GM18499 (cell line): ENCODE measurements around the gene GPR3.

Experiments
- ATAC-seq: cut with Tn5 transposase; IDR thresholded peaks from one replicate; pipeline ENCODE4 v1.9.1; 2021; ENCODE audit warnings: moderate number of reproducible peaks; ENCODE audit not compliant: insufficient read depth, unreplicated experiment

Gene GPR3, protein sequence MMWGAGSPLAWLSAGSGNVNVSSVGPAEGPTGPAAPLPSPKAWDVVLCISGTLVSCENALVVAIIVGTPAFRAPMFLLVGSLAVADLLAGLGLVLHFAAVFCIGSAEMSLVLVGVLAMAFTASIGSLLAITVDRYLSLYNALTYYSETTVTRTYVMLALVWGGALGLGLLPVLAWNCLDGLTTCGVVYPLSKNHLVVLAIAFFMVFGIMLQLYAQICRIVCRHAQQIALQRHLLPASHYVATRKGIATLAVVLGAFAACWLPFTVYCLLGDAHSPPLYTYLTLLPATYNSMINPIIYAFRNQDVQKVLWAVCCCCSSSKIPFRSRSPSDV

DNA sequence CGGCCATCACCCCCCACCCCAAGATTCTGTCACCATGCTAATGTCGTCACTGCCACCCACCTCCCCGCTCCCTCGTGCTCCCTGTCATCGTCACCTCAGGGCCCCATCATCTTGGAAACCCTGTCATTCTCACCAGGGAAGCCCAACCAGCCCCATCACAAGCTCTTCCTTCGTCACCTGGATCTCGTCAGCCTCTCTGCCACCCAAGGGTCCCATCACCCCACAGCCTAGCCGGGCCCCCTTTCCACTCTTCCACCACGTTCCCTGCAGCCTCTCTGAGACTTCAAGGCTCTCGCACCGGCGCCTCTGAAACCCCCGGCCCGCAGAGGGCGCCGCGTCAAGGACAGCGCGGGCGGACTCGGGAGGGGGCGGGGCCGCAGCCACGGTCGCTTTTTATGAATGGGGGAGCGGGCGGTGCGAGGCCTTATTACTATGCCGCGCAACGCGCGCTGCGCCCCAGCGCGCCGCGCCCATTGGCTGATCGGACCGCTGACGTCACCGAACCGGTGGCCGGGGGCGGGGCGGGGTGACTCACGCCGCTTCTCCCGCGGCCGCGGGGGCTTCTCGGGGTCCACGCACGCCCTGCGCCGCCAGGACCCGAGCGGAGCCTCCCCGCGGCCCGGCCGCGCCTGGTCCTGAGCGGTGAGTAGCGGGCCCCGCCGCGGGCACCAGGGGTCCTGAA lies at the start of gene GPR3:
Gene GPR3 (plus strand): TSS at position 527 of the 682 bp plus-strand sequence. CDS start 1,177 bp downstream, outside the sequence.
- no peak for ATAC-seq

DNA sequence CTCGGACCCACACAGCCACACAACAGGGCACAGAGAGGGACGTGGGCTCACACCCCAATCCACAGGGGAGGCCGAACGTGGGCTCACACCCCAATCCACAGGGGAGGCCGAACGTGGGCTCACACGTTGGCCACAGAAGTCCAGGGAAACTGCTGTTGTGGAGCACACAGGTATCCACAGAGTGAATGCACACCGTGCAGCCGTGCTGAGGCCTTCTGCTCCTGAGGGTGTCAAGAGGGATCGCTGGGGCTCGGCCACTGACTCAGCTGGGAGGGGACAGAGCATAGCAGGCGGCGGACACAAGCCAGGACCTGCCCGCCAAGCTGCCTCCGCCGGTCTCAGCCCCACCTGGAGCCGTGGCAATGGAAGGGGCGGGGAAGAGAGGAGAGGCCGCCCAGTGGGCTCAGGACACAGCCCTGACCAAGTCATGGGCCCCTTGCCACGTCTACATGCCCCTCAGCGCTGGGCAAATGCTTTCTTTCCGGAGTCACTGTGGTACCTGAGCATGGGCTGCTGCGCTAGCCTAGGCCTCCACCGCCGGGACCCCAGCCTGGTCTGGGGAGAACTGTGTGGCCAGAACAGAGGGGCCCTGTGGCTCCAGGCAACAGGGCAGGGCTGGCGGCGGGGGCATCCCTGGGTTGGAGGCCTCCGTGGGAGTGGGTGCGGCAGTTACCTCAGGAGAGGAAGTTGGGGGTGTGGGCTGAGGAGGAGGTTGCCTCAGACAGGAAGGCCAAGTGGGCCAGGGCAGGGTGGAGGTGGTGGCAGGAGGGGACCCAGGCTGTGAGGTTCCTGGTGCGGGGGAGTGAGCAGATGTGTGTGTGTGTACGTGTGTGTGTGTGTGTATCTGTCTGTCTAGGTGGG lies 49.4 kb upstream of the GPR3 start:
- no peak for ATAC-seq

DNA sequence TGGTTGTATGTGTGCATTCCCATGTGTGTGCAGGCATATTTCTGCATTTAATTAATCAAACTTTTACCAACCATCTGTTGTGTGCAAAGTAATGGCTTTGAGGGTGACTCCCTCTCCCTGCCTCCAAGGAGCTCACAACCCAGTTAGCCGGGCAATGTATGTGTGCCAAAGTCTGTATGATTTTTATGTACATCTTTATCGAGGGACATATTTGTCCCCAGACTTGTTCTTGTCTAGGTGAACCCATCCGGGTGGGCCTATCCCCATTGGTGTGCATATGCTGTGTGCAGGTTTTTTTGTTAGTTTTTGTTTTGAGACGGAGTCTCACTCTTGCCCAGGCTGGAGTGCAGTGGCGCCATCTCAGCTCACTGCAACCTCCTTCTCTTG lies 48.8 kb upstream of the GPR3 start:
- no peak for ATAC-seq

DNA sequence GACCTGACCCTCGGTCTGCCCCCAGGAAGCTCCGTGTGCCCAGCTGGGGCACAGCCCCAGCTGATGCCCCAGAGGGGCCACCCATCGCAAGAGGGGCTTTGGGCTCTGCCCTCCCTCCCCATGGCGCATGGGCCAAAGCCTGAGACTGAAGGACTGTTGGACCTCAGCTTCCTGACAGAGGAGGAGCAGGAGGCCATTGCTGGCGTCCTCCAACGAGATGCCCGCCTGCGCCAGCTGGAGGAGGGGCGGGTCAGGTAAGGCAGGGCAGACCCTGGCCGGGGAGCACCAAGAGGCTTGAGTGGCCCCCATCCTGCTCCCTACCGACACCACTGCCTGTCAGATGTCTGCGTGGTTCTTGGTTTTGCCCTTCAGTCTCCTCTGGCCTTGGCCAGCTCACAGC lies 47.1 kb upstream of the GPR3 start:
- no peak for ATAC-seq

DNA sequence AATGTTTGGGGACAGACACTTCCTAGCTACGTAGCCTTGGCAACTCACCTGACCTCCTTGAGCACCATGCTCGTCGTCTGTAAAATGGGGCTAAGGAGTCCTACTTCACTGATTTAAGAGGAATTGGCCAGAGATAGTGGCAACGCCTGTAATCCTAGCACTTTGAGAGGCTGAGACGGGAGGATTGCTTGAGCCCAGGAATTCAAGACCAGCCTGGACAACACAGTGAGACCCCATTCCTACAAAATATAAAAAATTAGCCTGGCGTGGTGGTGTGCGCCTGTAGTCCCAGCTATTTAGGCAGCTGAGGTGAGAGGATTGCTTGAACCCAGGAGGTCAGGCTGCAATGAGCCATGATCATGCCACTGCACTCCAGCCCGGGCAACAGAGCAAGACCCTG lies 46.1 kb upstream of the GPR3 start:
- ATAC-seq, result no peak

DNA sequence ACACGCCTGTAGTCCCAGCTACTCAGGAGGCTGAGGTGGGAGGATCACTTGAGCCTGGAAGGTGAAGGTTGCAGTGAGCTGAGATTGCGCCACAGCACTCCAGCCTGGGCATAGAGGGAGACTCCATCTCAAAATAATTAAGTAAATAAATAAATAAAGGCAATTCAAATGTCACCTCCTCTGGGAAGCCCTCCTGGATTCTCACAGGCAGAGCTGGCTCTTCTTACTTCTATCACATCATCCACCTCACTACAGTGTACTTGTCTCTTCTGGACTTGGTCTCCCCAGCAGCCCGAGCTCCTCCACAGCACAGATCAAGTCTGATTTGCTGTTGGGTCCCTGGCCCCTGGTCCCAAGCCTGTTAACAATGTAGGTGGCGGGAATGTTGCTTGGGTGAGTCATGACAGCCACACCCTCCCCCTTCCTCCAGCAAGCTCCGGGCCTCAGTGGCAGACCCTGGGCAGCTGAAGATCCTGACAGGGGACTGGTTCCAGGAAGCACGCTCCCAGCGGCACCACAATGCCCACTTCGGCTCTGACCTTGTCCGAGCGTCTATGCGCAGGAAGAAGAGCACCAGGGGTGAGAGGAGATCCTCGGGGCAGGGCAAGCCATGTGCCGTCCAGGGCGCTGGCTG lies 45.3 kb upstream of the GPR3 start:
- ATAC-seq, result no peak

DNA sequence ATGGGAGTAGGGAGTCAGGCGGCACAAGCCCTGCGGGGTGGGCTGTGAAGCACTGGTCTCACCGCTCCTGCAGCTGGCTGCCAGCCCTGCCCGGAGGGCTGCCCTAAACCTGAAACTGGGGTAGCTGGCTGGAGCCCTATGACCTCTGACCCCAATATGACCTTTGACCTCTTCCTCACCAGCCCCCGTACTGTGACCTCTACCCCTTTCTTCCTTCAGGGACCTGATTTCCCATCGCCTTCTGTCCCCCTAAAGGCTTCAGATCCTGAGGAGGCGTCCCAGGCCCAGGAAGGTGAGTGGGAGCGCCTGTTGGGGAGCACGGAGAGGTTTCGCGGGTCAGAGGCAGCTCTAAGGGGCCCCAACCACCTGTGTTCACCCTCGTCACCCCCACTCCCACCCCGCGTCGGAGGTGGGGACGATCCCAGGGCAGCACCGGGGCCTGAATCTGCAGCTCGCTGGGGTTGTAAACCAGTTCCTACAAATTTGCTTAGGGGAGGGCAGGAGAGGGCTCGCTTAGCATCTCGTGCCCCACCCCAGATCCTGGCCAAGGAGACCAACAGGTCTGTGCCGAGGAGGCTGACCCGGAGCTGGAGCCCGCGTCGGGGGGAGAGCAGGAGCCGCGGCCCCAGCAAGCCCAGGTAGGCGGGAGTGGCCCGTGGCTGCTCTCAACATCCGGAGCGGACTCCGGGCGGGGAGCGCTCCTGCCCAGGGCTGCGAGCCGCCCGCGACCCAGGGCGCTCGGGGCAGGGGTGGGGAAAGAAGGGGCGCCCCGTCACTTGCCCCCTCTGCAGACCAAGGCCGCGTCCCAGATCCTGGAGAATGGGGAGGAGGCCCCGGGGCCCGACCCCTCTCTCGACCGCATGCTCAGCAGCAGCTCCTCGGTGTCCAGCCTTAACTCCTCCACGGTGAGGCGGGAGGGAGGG lies 43.3 kb upstream of the GPR3 start:
- ATAC-seq, result no peak

DNA sequence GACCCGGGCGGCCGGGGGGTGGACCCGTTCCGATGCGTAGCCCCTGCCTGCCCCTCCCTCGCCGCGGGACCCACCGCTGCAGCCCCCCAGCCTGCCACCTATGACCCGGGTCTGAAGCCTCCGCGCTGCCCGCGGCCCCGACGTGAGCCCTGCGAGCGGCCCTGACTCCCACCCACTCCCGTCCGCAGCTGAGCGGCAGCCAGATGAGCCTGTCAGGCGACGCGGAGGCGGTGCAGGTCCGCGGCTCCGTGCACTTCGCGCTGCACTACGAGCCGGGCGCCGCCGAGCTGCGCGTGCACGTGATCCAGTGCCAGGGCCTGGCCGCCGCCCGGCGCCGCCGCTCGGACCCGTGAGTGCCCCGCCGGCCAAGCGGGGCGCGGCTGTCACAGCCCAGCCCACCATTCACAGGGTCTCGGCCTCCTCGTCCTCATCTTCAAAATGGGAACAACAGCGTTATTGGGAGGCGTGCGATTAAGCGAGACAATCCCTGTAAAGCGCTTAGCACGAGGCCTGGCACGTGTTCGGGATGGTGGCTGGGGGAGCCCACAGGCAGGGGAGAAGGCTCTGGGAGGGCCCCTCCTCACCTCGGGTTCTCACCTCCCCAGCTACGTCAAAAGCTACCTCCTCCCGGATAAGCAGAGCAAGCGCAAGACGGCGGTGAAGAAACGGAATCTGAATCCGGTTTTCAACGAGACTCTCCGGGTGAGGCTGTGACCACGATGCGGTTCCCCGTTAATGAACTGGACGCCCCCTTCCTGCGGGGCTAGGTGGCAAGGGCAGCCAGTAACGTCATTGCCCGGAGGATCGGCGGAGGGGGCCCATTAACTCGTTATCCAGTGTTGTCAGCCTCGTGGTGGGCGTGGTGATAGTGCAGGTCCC lies 42.4 kb upstream of the GPR3 start:
- ATAC-seq, result no peak

DNA sequence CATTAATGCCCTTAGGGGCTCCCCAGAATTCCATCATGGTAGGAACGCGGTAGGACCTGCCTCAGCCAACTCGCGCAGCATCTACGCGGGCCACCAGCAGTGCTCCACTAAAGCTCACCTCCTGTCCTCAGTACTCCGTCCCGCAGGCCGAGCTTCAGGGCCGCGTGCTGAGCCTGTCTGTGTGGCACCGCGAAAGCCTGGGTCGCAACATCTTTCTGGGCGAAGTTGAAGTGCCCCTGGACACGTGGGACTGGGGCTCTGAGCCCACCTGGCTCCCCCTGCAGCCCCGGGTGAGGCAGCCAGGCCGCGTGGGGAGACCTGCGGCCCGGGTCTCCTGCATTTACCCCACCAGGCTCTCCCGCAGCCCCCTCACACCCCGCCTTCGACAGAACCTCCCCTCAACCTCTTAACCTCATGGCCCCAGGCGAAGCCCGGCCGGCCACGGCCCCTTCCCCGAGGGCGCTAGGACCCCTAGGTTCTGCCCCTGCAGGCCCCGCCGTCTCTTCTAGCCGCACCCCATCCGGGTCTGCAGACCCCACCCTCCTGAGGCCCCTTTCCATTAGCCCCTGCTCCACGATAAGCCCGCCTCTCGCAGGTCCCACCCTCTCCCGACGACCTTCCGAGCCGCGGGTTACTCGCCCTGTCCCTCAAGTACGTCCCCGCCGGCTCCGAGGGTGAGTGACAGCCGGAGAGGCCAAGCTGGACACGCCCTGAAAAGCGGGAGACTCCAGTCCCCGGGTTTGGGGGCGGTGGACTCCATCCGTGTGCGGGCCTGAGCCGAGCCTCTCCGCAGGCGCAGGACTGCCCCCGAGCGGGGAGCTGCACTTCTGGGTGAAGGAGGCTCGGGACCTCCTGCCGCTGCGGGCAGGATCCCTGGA lies 41.5 kb upstream of the GPR3 start:
- no peak for ATAC-seq

DNA sequence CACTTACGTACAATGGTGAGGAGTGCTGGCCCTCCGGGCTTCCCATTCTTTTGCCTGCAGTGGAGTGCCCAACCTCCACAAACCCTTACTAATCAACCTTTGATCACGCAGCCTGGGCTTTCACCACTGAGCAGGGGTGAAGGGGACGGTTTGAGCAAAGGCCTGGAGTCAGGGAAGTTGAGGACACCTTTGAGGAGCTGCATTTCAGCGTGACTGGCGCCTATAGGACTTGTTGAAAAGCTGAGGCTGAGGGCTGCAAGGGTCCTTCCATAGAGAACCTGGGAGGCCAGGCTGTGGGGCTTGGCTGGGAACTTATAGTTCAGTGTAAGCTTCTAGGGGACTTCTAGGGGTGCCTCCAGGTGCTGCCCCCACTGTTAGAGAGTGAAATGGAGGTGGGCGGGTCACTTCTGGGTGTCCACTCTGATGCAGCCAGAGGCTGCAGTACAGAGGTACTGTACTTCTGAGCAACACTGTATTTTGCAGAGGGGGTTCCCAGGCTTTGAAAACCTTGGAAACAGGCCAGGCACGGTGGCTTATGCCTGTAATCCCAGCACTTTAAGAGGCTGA lies 40.8 kb upstream of the GPR3 start:
- no peak for ATAC-seq

DNA sequence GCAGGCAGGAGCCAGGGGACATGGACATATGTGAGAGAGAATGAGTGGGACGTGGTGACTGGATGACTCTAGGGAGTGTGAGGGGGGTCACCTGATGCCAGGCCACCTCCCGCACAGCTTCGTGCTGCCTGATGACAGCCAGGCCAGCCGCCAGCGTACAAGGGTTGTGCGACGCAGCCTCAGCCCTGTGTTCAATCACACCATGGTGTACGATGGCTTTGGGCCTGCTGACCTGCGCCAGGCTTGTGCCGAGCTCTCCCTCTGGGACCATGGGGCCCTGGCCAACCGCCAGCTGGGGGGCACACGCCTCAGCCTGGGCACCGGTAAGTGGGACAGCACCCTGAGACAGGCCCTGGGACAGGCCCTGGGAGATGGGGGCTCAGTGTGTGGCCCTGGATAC lies 39.3 kb upstream of the GPR3 start:
- no peak for ATAC-seq

DNA sequence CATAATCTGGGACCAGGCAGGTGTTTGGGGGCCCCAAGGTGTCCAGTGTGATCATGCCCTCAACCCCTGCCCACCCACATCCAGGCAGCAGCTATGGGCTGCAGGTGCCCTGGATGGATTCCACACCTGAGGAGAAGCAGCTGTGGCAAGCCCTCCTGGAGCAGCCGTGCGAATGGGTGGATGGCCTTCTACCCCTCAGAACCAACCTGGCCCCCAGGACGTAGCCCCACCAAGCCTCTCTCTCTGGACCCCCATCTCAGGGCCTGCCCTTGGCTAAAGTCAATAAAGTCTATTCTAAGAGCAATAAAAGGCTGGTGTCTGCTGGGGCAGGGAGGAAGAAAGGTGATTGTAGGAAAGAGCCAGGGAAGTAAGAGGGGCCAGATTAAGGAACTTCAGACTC lies 38.8 kb upstream of the GPR3 start:
- no peak for ATAC-seq

DNA sequence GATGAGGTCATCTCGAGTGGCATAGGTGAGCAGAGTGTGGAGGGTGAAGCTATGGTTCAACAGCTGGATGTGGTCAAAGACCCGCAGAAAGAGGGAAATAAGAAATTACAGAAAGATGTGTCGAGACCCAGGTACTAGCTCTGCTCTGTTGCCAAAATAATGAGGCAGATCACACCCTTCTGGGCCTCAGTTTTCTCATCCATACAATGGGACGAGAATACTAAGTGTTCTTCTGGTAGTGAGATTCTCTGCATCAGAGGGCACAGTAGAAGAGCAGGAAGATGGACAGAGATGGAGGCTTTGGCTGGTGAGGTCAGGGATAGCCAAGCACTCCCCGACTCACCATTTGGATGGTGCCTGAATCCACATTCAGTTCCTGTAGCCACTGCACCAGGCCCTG lies 36.7 kb upstream of the GPR3 start:
- no peak for ATAC-seq

DNA sequence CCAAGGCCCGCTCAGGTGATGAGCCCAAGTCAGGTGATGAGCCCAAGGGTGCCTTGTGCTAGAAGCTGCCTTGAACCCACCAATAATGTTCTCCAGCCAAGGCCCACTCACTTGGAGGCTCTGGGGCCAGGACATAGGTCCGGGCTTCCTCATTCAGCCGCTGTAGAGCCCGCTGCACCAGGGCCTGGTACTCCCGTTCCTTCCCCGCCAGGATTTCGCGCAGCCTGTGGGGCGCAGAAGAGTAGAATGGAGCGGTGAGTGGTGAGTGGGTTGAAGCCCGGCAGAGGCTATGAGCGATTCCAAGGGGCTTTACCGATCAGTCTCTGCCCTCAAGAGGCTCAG lies 36.2 kb upstream of the GPR3 start:
- ATAC-seq, result no peak

DNA sequence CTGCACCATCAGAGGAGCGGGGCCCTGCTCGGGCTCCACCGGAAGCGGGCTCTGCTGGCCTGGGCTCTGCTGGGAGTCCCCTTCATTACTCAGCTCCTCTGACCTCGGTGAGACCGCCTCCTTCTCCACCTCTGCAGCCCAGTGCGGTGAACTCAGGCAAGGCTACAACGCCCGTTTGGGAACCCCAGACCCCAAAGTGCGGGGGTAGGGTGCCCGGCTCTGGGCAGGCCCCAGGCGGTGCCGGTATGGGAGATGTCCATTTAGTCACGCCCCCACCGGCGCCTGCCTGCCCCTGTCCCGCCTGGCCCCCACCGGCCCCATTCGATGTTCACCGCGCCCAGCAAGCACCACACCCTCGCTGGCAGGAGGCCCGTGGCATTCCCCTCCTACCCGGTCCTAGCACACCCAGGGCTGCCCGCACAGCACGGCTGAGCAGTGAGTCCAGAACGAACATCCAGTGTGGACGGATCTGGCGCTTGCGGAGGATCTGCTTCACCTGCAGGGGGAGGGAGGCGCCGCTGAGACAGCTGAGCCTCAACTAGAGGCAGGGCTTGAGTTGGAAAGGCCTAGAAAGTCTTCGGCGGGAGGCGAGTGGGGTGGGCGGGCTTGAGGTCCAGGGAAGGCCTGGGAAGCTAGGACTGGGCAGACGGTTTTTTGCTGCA lies 35.7 kb upstream of the GPR3 start:
- no peak for ATAC-seq

DNA sequence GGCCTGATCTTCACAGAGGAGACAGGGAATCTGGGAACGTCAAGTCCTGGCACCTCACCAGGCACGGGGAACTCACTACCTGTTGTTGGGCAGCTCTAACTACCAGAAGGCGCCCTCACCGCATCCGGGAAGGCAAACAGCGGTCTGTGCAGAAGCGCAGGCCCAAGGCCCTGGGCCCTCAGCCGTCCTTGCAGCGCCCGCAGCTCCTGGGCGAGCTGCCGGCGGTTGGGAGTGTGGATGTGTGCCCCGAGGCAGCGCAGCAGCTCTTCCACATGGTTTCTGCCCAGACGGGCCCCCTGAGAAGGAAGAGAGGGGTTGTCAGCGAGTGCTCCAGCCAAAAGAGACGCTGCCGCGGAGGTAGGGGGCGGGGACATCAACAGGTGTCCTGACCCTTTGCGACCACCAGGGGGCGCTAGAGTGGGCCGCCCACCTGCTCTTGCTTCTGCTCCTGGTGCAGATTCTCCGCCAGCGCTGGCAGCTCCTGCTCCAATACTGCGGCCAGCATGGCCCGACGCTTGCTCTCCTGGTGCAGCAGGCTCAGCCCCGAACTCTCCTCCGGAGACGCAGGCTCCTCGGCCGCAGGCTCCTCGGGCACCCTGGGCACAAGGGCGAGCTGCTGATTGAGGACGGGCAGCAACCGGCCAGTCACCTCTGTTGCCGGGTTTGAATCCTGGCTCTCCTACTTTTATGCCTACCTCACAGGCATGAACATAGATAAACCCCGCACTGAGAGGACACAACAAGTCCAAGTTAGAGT lies 35.0 kb upstream of the GPR3 start:
- no peak for ATAC-seq
